ENCODE measurements around the gene STARD10. TPM values are rescaled to one million over a fixed set of nuclear protein-coding genes. Genes with fewer than 3 reads are reported as not detected.

STARD10 gene
- total RNA-seq, 2 experiments from 2014 or later, result 10.4 to 12.9 TPM

- no peak for DNase-seq (ENCODE audit: low spot score)
- intact Hi-C loops (cut with micrococcal nuclease; ENCODE audit: unreplicated experiment), result no loop called here
- Histone ChIP-seq H3K79me2 (ENCODE audit: insufficient read depth, low read depth, low read length) (no peaks in the 10 kb centered on the region), H3K9me2 (ENCODE audit: insufficient read depth, low read length) (no peaks in the 10 kb centered on the region), H3K36me3 (ENCODE audit: insufficient read depth, low read length) (no peaks in the 10 kb centered on the region), H3K27ac (ENCODE audit: low read depth, low read length, poor library complexity, severe bottlenecking) (no peak overlapping the region), H2AFZ (ENCODE audit: low read length) (no peak overlapping the region), H3K9me3 (ENCODE audit: low read length) (no peaks in the 10 kb centered on the region), H3K4me3 (ENCODE audit: low read depth, low read length, poor library complexity, severe bottlenecking) (no peak overlapping the region), H4K20me1 (ENCODE audit: insufficient read depth, low read length) (no peaks in the 10 kb centered on the region), H3K4me1 (ENCODE audit: insufficient read depth, low read length, poor library complexity, severe bottlenecking) (peaks cover 32% of the 10 kb centered on the region), H3K4me2 (ENCODE audit: low read length) (no peak overlapping the region)
- POLR2A ChIA-PET, result no interaction called here
- TF ChIP-seq EZH2phosphoT487 (IDR thresholded peaks at IDR 0.05; ENCODE audit: borderline replicate concordance, low read depth, low read length) (no peak), CTCF (conservative IDR thresholded peaks at IDR 0.05; ENCODE audit: low read length) (no peak)
- CTCF ChIA-PET (ENCODE audit: unreplicated experiment), result no interaction called here
- BruUV-seq (replicated peaks), result no TSS peak
These were observed 4.2 kb downstream of the STARD10 start for GRCh38 chr11:72789493-72790131.

- no TSS peak for BruUV-seq (replicated peaks)
- CTCF ChIA-PET (ENCODE audit: unreplicated experiment), result interaction anchor here (0.5 kb wide), 1 partner anchor 51 kb away, joined by 3 read pairs; no protein-coding TSS in a partner anchor
- H4K20me1 ChIP-seq (ENCODE audit: insufficient read depth, low read length), result no peaks in the 10 kb centered on the region
- H3K4me2 ChIP-seq (ENCODE audit: low read length), result no peak overlapping the region
- intact Hi-C loops (cut with micrococcal nuclease; ENCODE audit: unreplicated experiment), result no loop called here
- TF ChIP-seq CTCF (conservative IDR thresholded peaks at IDR 0.05; ENCODE audit: low read length), result no peak
- H2AFZ ChIP-seq (ENCODE audit: low read length), result no peak overlapping the region
- no peak overlapping the region for H3K4me3 ChIP-seq (ENCODE audit: low read depth, low read length, poor library complexity, severe bottlenecking)
- H3K9me2 ChIP-seq (ENCODE audit: insufficient read depth, low read length), result no peaks in the 10 kb centered on the region
- H3K9me3 ChIP-seq (ENCODE audit: low read length), result no peaks in the 10 kb centered on the region
- POLR2A ChIA-PET, result no interaction called here
- no peaks in the 10 kb centered on the region for H3K36me3 ChIP-seq (ENCODE audit: insufficient read depth, low read length)
- H3K27ac ChIP-seq (ENCODE audit: low read depth, low read length, poor library complexity, severe bottlenecking), result no peak overlapping the region
- no peaks in the 10 kb centered on the region for H3K79me2 ChIP-seq (ENCODE audit: insufficient read depth, low read depth, low read length)
- peaks cover 23% of the 10 kb centered on the region for H3K4me1 ChIP-seq (ENCODE audit: insufficient read depth, low read length, poor library complexity, severe bottlenecking)
- no peak for DNase-seq (ENCODE audit: low spot score)
These were observed 5.6 kb downstream of the STARD10 start for GRCh38 chr11:72788241-72788640.

- Histone ChIP-seq H3K4me2 (ENCODE audit: low read length) (peak overlapping the region; percentile 17; the same call in 1 of the 2 replicates), H2AFZ (ENCODE audit: low read length) (no peak overlapping the region), H3K4me3 (ENCODE audit: low read depth, low read length, poor library complexity, severe bottlenecking) (no peak overlapping the region), H3K79me2 (ENCODE audit: insufficient read depth, low read depth, low read length) (no peaks in the 10 kb centered on the region), H3K36me3 (ENCODE audit: insufficient read depth, low read length) (no peaks in the 10 kb centered on the region), H3K9me2 (ENCODE audit: insufficient read depth, low read length) (no peaks in the 10 kb centered on the region), H3K27ac (ENCODE audit: low read depth, low read length, poor library complexity, severe bottlenecking) (no peak overlapping the region), H4K20me1 (ENCODE audit: insufficient read depth, low read length) (no peaks in the 10 kb centered on the region), H3K9me3 (ENCODE audit: low read length) (no peaks in the 10 kb centered on the region), H3K4me1 (ENCODE audit: insufficient read depth, low read length, poor library complexity, severe bottlenecking) (peaks cover 18% of the 10 kb centered on the region)
- intact Hi-C loops (cut with micrococcal nuclease; ENCODE audit: unreplicated experiment), result no loop called here
- DNase-seq (ENCODE audit: low spot score), result peak; percentile 54
- no TSS peak for BruUV-seq (replicated peaks)
- ChIA-PET CTCF (ENCODE audit: unreplicated experiment) (interaction anchor here (0.5 to 1.1 kb wide), 2 partner anchors 50 to 64 kb away, joined by 3 to 4 read pairs; no protein-coding TSS in a partner anchor), POLR2A (no interaction called here)
- TF ChIP-seq CTCF (conservative IDR thresholded peaks at IDR 0.05; ENCODE audit: low read length) (peak; percentile 47; the same call in 1 of the 2 replicates), EZH2phosphoT487 (IDR thresholded peaks at IDR 0.05; ENCODE audit: borderline replicate concordance, low read depth, low read length) (no peak)
These were observed 6.4 kb downstream of the STARD10 start for GRCh38 chr11:72787216-72788104.

Data from OCI-LY7 (cell line).